DMS153 treated with DMSO at 0.1 percent for 48 hours (cell line): Measurements from ENCODE around the gene P2RY2.

Experiments used
- DNase-seq: peaks from one replicate; lab custom pipeline; 2025; ENCODE audit not compliant: unreplicated experiment; lab: John Stamatoyannopoulos, UW

The P2RY2 gene

GRCh38 chr11:73218106-73218829, at the start of gene P2RY2:
P2RY2 (plus strand) TSS chr11:73218281; CDS start chr11:73234160, 15,879 bp downstream.
- peak; percentile 1 for DNase-seq

DNA sequence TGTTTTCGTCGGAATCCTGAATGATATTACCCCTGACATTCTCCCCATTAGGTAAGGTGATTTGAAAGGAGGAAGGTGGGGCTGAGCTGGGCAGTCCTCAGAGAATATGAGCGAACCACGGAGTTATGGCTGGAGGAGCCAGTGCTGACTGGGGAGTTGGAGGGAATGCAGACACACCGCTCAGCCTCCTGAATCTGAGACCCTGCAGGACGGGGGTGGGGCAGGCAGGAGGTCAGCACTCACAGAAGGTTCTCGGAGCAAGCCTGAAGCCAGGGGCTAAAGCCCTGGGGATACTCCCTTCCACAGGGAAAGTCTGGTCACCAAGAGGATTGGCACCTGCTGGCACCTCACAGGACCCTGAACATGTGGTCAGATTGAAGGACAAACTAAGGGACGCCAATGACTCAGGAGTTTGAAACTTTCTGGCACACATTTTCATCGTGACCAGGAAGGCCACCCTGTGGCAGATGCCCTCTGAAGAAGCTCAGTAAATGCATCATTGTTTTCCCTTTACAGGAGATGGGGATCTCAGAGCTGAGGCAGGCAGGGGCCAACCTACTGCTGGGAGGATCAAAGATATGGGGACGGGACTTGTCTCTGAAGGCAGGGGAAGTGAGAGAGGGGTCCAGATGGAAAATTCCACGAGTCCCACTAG, 49.0 kb upstream of the P2RY2 start:
- no peak for DNase-seq

DNA sequence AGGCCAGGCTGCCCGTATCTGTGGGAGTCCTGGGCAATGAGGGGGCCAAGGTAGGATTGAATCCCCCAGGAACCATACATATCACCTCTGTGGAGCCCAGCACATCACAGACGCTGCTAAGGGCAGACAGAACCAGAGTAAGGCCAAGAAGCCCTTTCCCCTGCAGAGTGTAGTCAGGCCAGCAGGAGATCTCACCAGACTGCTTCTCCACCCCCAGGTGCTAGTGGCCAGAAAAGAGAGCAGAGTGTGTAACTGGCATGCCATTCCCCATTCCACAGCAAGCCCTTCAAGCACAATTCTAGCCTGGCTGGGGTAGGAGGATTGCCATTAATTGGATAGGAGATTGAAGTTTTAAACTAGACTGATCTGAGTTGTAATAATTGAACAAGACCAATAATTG, 47.9 kb upstream of the P2RY2 start:
- DNase-seq = no peak

- no peak for DNase-seq
Measured at GRCh38 chr11:73171436-73172161, 46.5 kb upstream of the P2RY2 start.

DNA sequence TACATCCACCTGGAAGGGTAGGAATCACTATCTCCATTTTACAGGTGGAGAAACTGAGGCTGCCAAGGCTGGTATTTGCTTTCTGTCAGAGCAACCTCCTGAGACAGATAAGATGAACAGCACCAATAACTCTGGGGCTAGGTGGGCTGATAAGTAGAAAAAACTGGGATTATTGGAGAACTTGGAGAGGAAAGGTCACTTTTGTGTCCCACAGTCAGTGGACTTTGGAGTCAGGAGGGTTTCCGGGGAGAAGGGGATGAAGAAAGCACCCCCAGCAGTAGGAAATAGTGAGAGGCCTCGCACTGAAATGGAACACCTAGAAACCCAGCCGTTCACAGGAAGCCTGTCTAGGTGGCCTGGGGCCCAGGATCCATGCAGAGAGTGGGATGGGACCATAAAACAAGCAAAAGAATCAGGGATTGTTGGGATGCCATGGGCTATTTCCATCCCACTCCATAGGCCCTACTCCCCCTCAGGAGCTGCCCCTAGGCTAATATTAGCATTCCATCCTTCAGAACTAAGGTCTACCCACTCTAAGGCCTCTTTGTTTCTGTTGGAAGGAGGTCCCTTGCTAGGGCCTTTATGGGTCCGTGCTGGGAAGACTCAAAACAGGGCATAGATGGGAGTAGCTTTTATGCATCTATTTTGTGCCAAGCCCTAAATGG, 45.0 kb upstream of the P2RY2 start:
- no peak for DNase-seq

DNA sequence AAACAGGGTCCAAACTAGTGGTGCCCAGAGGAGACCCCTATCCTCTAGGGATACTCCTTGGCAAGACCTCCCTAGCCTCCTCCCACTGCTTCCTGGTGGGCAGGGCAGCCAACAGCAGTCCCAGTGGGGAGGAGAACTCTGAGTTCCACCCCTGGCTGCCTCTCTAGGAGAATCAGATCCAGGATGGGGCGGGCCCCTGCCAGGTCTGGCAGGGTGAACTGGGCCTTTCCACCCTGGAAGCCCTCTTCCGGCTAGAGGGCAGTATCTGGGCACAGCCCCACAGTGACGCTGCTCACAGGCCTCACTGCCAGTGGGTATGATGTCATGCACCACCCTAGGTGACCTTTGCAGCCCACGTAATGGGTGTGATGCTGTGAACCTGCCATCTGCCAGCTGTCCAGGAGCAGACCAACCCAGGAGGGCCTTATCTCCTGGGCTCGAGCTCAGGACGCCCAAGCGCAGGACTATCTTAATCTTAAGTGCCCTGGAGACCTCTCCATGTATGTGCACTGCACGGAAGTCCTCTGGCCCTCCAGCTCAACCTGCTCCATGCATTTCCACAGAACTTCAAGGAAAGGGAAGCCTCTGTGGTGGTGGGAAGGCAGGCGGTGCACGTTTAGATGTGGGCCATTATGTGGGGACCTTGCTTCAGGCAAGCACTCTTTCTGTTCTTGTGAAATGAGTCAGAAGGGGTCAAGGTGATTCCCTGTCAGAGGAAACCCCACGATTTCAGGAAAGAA, 44.2 kb upstream of the P2RY2 start:
- DNase-seq = no peak

DNA sequence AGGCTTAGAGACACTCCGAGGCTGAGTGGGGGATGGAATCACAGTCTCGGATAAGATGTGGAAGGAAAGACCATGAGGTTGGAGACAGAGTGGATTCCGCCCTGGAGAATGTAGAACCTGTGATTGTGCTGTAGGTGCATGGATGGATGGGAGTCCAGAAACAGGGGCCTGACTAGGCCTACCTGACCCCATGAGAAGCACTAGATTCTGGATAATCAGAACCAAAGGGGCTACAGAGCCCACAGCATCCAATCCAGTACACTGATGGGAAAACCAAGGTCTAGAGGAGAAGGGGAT, 43.6 kb upstream of the P2RY2 start:
- no peak for DNase-seq

- no peak for DNase-seq
Measured at GRCh38 chr11:73175551-73176144, 42.4 kb upstream of the P2RY2 start.

DNA sequence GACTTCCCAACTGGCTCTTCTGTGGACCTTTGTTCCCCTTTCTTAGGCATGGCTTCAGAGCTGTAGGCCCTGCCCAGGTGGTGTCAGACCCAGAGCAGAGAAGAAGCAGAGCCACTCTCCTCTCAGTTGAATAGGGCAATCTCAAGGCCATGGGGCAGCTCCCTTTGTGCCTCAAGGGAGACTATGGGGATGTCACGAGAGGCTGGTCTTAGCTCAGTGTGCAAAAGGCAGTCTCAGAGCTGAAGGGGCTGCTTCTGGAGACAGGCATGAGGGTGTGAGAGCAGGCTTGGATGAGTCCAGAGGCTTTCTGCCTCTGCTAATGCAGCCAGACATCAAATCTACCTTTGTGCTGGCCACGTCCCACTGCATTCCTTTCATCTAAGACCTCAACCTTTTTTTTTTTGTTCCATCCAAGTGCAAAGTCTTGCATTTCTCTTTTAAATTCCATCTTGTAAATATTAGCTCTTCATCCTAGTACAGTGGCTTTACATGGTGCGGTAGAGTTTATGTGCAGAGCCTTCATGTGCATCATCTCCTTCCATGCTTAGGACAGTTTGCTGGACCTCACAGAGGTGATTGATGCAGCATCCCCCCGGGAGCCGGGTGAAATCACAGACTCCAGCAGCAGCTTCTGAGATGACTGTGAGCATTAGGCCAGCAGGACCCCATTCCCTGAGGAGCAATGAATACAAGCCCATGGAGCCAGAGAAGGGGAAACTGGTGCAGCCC, 41.8 kb upstream of the P2RY2 start:
- no peak for DNase-seq

- DNase-seq = no peak
Measured at GRCh38 chr11:73176874-73177155, 41.3 kb upstream of the P2RY2 start.

GRCh38 chr11:73177380-73177777, 40.7 kb upstream of the P2RY2 start:
- DNase-seq = no peak

DNA sequence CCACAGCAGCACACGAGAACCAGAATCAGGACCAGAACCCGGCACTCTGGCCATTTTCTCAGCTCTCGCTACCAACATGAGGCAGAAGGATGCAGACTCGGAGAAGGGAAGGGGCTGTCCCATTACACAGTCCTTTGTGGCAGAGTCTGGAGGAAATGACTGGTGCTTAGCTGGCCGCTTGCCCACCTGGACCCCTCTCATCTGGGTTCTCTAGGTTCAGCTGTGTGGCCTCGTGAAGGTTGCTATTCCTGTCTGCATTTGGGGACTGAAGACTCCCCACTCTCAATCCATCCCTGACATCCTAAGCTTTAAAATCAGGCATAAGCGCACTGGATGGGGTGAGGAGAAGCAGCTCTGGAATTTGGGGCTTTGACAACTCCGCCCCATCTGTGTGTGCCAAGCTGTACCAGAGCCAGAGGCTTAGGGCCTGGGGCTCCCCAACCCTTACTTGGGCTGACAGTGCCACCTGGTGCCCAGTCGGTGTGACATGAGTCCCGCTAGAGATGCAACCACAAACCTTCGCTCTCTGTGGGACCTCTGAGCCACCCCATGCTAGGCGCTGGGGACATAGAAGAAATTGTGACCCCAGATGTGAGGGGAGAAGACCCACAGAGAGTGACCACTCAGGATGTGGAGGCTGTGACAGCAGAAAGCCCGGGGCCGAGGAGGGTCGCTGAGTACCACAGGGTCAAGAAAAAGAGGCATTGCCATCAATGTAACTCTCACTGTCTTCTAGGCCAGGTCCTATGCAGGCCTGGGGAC, 40.1 kb upstream of the P2RY2 start:
- DNase-seq = peak; percentile 13

GRCh38 chr11:73178681-73179080, 39.4 kb upstream of the P2RY2 start:
- DNase-seq = no peak

DNA sequence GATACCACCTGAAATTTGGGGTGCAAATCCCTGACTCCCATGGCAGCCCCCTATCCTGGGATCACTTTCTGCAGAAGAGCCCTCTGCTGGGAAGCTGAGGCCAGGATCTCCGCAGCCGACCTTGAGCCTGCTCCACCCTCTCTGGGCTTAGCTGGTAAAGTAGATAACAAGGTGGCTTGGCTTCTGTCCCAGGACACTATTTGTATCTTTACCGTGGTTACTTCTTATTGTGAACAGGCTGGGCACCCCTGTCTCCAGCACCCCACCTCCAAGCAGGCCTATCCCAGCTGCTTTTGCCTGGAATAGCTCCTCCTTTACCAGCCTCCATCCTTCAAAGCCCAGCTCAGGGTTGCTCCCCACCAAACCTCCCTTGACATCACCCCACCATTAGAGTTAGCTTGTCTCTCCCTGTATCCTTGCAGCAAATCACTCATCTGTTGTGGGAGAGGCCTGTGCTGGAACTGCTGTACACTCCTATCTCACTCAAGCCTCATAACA, 35.2 kb upstream of the P2RY2 start:
- DNase-seq = no peak

GRCh38 chr11:73184953-73185671, 33.0 kb upstream of the P2RY2 start:
- peak; percentile 70 for DNase-seq

DNA sequence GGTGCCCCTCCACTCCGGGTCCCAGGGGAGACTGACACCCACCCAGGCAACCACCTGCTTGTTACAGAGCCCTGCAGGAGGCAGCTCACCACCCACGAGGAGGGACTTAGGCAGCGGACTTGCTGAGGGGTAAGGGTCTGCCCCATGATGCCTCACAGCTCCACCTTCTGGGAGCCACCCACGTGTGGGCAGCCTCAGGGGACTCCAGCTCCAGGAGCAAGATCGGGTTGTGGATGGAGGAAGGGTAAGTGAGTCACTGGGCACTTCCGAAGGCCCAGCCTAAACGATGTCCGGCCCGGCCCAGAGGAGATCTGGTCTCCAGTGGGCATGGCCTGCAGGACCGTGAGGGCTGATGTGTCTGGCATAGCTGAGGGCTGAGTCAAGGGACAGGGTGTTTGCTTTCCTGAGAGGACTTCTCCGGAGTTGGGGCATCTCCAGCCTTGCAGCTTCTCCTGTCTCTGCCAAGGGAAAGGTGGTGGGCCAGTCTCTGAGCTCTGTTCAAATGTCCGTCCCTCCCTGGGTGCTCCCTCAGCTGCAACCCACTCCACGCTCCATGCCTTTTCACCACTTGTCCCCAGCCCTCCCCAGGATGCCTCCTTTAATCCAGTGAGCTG, 32.3 kb upstream of the P2RY2 start:
- DNase-seq = no peak

DNA sequence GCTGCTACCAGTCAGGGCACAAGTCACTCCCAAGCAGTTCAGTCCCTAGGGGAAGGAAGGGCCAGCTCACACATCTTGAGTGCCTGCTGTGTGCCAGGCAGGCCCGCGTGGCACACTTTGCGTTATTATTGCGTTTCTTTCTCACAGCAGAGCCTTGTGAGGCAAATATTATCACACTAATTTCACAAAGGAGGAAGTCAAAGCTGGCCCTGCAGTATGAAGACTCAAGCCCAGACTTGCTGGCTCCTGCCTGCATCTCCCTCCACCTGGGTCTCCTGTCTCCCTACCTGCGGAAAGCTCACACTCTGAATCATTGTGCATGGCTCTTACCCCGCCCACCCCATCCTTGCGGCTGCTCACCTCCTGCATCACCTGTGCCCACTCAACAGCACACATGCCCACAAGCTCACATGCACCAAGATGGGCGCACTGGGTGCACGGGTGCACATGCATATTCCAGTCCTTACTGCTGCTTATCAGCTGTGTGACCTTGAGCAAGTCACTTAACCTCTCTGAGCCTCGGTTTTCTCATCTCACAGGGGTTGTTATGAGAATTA, 31.7 kb upstream of the P2RY2 start:
- no peak for DNase-seq

DNA sequence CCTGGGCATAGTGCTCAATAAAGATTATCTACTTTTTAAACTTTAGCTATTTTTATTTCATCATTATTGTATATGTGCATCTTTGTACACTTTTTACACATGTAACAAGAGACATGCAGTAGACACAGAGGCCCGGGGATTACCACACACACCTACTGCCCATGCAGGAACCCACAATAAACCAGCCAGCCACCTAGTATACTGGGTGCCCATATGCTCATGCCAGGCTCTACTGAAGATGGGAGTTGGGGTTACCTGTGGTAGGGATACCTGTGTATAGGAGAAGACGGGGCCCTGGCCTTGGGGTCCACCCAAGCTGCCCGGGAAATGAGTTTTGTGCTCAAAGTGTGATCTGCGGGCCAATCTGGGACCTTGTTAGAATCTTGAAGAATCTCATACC, 31.2 kb upstream of the P2RY2 start:
- no peak for DNase-seq
